IgD-negative memory B cell (primary cell): ENCODE results near the gene DMRT2. TPM values are rescaled to one million over a fixed set of nuclear protein-coding genes. Genes with fewer than 3 reads are reported as not detected.

Experiments used
- H3K27ac Mint-ChIP-seq, 3 donors: one replicate each; pipeline ENCODE4 v1.8.0; 2020 to 2022; ENCODE audit warnings: mild to moderate bottlenecking in 3 of 3, mixed read lengths in 3 of 3, moderate library complexity in 1 of 3
- H3K27me3 Mint-ChIP-seq: one replicate; pipeline ENCODE4 v1.8.0; 2021; ENCODE audit warnings: mixed read lengths
- H3K36me3 Mint-ChIP-seq: one replicate; pipeline ENCODE4 v1.8.0; 2020; ENCODE audit warnings: mild to moderate bottlenecking, mixed read lengths
- H3K4me1 Mint-ChIP-seq, 3 donors: one replicate each; pipeline ENCODE4 v1.8.0; 2020 to 2022; ENCODE audit warnings: mixed read lengths in 3 of 3, mild to moderate bottlenecking in 1 of 3
- H3K4me3 Mint-ChIP-seq, 4 donors: one replicate each; pipeline ENCODE4 v1.8.0; 2020 to 2022; ENCODE audit warnings: mild to moderate bottlenecking in 4 of 4, mixed read lengths in 4 of 4, moderate library complexity in 3 of 4
- H3K9me3 Mint-ChIP-seq, 3 donors: one replicate each; pipeline ENCODE4 v1.8.0; 2020 to 2021; ENCODE audit warnings: mixed read lengths in 3 of 3, mild to moderate bottlenecking in 1 of 3
- polyA plus RNA-seq: library from polyadenylated mRNA; unstranded; fragments of 300-500 nt; fragmentation: Illumina TruSeq; gene quantifications from one replicate; pipeline ENCODE4 v1.2.3, GENCODE V29; 2021

The DMRT2 gene
- not detected for polyA plus RNA-seq

DNA sequence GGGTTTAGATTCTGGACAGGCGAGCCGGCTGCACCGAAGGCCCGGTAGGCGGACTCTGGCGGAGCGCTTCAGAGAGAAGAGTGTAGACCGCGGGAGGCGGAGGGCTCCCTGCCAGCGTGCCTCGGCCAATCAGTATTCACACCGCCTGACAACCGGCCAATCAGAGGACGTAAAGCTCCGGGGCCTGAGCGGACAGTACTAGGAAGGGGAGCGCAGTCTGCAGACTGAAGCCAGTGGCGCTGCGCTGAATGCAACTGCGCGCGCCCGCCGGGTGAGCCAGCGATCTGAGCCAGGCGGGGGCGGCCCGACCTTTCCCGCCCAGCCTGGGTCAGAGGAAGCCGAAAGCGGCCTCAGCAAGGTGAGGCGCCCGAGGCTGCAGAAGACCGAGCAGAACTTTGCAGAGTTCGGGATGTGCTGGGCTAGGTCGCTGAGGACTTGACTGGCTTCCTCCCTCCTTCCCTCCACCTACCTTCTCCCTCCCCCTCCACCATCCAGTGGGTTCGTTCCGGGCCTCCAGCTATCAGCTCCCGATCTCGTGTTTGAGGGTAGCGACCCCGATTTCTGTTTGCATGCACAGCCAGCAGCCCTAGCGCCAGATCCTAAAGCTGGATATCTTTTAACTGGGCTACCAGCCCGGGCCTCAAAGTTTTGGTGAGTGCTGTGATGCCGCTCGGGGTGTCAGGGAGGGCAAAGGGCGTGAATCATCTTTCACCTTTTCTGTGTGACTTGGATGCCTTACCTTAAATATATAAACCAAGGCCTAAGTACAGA lies at the start of gene DMRT2:
TSS of gene DMRT2 (plus strand) at position 233 of the 771 bp plus-strand sequence. CDS start 1,257 bp downstream, outside the sequence.
- Mint-ChIP-seq H3K36me3 (no peaks in the 10 kb centered on the region), H3K9me3 (peaks cover 2 to 19% (median 8%) of the 10 kb centered on the region in 3 donors), H3K4me1 (peaks cover 22 to 31% (median 23%) of the 10 kb centered on the region in 3 donors), H3K27me3 (peaks cover 74% of the 10 kb centered on the region), H3K27ac (peak within 1 kb of the TSS; percentile 65 to 90 (median 84)), H3K4me3 (peak within 1 kb of the TSS; percentile 52 to 84 (median 70))

DNA sequence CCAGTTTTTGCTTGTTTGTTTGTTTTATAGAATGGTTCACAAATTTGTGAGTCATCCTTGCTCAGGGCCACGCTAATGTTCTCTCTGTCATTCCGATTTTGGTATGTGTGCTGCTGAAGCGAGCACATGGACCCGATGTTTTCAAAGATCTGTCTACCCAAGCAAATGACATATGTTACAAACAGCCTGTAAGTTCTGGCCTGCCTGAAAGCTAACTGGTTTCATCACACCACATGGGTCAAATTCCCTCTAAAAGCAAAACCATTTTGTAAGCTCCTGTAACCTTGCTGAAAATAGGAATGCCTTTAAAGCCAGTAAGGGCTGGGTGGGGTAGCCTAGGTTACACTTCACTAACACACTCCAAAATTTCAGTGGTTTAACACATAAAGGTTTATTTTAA lies 48.3 kb upstream of the DMRT2 start:
- H3K27me3 Mint-ChIP-seq = peaks cover 3% of the 10 kb centered on the region
- no peak overlapping the region for H3K27ac Mint-ChIP-seq
- H3K36me3 Mint-ChIP-seq = no peaks in the 10 kb centered on the region
- H3K4me1 Mint-ChIP-seq = peaks cover 0 to 5% (median 0%) of the 10 kb centered on the region in 3 donors
- H3K9me3 Mint-ChIP-seq = no peaks in the 10 kb centered on the region
- no peak overlapping the region for H3K4me3 Mint-ChIP-seq

- Mint-ChIP-seq H3K27ac (no peak overlapping the region), H3K9me3 (no peaks in the 10 kb centered on the region), H3K4me3 (peak overlapping the region in 1 of 4 donors; percentile 74), H3K27me3 (peaks cover 6% of the 10 kb centered on the region), H3K4me1 (peaks cover 0 to 5% (median 0%) of the 10 kb centered on the region in 3 donors), H3K36me3 (no peaks in the 10 kb centered on the region)
Observed at GRCh38 chr9:1002678-1003077, 47.5 kb upstream of the DMRT2 start.

DNA sequence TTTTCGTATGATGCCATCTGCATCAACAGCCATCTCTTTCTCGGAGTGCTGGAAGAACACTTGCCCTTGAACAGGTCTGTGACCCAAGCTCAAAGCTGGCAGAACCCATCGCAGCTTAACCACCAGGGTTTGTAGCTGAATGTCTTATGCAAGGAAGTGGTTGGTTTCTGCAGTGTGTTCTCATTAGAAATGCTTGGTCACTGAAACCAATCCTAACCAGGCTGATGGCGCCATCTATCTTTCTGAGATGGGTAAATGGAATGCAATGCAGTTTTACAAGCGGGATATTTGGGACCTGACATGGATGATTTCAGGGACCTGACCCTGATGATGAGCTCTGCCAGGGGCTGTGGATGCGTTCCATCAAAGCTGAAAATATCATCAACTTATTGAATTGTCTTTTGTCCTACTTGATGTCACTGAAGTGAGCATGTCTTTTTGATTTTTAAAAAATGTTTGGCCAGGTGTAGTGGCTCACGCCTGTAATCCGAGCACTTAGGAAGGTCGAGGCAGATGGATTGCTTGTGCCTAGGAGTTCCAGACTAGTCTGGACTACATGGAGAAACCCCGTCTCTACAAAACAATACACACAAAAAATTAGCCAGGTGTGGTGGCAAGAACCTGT lies 45.0 kb upstream of the DMRT2 start:
- H3K4me3 Mint-ChIP-seq = no peak overlapping the region
- peaks cover 0 to 5% (median 0%) of the 10 kb centered on the region in 3 donors for H3K4me1 Mint-ChIP-seq
- no peak overlapping the region for H3K27ac Mint-ChIP-seq
- H3K36me3 Mint-ChIP-seq = no peaks in the 10 kb centered on the region
- H3K9me3 Mint-ChIP-seq = no peaks in the 10 kb centered on the region
- peaks cover 12% of the 10 kb centered on the region for H3K27me3 Mint-ChIP-seq

DNA sequence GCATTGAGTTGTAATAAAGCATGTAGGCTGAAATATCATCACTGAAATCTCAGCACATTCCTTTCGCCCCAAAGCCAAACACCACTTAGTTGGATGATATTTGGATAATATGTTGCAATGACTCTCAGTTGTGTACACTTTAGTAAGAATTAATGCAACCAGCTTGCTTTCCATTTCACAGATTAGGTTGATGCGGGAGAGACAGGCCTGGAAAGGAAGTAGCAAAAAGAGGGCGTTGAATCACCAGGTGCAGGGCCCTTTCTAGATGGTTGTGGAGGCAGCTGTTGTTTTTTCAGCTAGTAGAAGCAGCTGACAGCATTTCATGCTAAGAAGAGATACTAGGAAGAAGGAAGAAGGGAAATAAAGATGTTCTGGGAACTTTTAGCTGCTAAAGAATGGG lies 42.8 kb upstream of the DMRT2 start:
- Mint-ChIP-seq H3K27ac (no peak overlapping the region), H3K9me3 (no peaks in the 10 kb centered on the region), H3K4me3 (no peak overlapping the region), H3K27me3 (peaks cover 12% of the 10 kb centered on the region), H3K4me1 (peaks cover 0 to 5% (median 0%) of the 10 kb centered on the region in 3 donors), H3K36me3 (no peaks in the 10 kb centered on the region)

GRCh38 chr9:1008216-1008615 lies 41.9 kb upstream of the DMRT2 start:
- Mint-ChIP-seq H3K27me3 (peaks cover 12% of the 10 kb centered on the region), H3K4me1 (peaks cover 0 to 5% (median 2%) of the 10 kb centered on the region in 3 donors), H3K36me3 (no peaks in the 10 kb centered on the region), H3K27ac (no peak overlapping the region), H3K9me3 (no peaks in the 10 kb centered on the region), H3K4me3 (no peak overlapping the region)

GRCh38 chr9:1009101-1009707 lies 41.0 kb upstream of the DMRT2 start:
- no peaks in the 10 kb centered on the region for H3K9me3 Mint-ChIP-seq
- no peak overlapping the region for H3K27ac Mint-ChIP-seq
- peaks cover 0 to 5% (median 3%) of the 10 kb centered on the region in 3 donors for H3K4me1 Mint-ChIP-seq
- peaks cover 12% of the 10 kb centered on the region for H3K27me3 Mint-ChIP-seq
- no peak overlapping the region for H3K4me3 Mint-ChIP-seq
- no peaks in the 10 kb centered on the region for H3K36me3 Mint-ChIP-seq

DNA sequence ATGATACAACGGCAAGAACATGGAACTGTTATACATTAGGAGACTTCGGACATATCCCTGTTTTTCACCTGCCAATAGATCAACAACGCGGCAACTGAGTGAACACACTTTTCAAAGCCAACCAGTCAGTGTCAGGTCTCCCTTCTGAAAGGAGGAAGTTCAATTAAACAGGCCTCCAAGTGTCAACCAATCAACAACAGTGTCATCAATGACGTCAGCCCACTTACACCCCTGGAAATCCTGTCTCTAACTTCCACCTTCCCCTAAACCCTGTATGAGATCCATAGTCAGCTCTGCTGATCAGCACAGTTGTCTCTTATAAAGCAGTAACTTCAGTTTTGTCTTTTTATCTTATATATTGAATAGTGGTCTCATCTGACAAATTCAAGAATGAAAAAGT lies 37.1 kb upstream of the DMRT2 start:
- Mint-ChIP-seq H3K4me1 (peaks cover 0 to 3% (median 0%) of the 10 kb centered on the region in 3 donors), H3K27me3 (peaks cover 7% of the 10 kb centered on the region), H3K27ac (peak overlapping the region in 1 of 3 donors; percentile 53), H3K4me3 (no peak overlapping the region), H3K9me3 (no peaks in the 10 kb centered on the region), H3K36me3 (no peaks in the 10 kb centered on the region)

DNA sequence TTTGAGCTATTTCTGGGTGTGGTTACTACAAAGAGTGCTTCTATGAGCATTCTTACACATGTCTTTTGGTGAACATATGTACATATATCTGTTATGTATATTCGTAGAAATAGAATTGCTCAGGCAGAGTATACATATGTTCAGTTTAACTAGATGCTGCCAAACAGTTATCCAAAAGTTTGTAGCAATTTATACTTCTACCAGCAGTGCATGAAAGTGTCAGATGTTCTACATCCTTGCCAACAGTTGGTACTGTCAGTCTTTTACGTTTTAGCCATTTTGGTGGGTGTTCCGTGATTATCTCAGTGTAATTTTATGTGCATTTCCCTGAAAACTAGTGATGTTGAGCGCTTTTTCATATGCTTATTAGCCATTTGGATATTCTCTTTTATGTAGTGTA lies 35.9 kb upstream of the DMRT2 start:
- Mint-ChIP-seq H3K9me3 (no peaks in the 10 kb centered on the region), H3K4me1 (peaks cover 0 to 3% (median 3%) of the 10 kb centered on the region in 3 donors), H3K4me3 (no peak overlapping the region), H3K27ac (no peak overlapping the region), H3K27me3 (peaks cover 5% of the 10 kb centered on the region), H3K36me3 (no peaks in the 10 kb centered on the region)

GRCh38 chr9:1014640-1015039 lies 35.5 kb upstream of the DMRT2 start:
- no peak overlapping the region for H3K4me3 Mint-ChIP-seq
- H3K36me3 Mint-ChIP-seq = no peaks in the 10 kb centered on the region
- H3K9me3 Mint-ChIP-seq = no peaks in the 10 kb centered on the region
- peaks cover 0 to 3% (median 3%) of the 10 kb centered on the region in 3 donors for H3K4me1 Mint-ChIP-seq
- H3K27me3 Mint-ChIP-seq = peaks cover 5% of the 10 kb centered on the region
- H3K27ac Mint-ChIP-seq = no peak overlapping the region

- H3K36me3 Mint-ChIP-seq = no peaks in the 10 kb centered on the region
- H3K4me3 Mint-ChIP-seq = no peak overlapping the region
- H3K4me1 Mint-ChIP-seq = peaks cover 0 to 3% (median 2%) of the 10 kb centered on the region in 3 donors
- no peak overlapping the region for H3K27ac Mint-ChIP-seq
- H3K27me3 Mint-ChIP-seq = peaks cover 8% of the 10 kb centered on the region
- H3K9me3 Mint-ChIP-seq = peaks cover 0 to 3% (median 0%) of the 10 kb centered on the region in 3 donors
Observed at GRCh38 chr9:1018121-1018520, 32.0 kb upstream of the DMRT2 start.

DNA sequence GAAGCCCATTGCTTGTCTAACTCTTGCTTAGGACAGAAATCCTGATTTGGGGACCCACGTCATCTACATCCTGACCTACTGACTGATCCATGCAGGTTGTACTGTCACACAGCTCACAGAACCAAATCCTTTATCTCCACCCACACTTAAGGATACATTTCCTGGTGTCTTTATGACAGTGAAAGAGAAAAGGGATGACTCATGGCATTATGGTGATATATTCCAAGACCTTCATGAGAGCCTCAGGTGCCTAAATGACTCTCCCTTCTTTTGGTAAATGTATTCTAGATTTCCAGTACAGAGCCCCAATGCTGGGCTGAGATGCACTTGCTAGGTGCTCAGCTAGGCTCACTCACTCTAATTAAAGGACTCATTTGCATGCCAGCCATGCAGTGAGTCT lies 26.0 kb upstream of the DMRT2 start:
- no peaks in the 10 kb centered on the region for H3K4me1 Mint-ChIP-seq

GRCh38 chr9:1025131-1025530 lies 25.0 kb upstream of the DMRT2 start:
- peaks cover 0 to 5% (median 0%) of the 10 kb centered on the region in 3 donors for H3K9me3 Mint-ChIP-seq
- H3K4me1 Mint-ChIP-seq = no peaks in the 10 kb centered on the region
- peaks cover 20% of the 10 kb centered on the region for H3K27me3 Mint-ChIP-seq
- no peaks in the 10 kb centered on the region for H3K36me3 Mint-ChIP-seq
- no peak overlapping the region for H3K27ac Mint-ChIP-seq
- no peak overlapping the region for H3K4me3 Mint-ChIP-seq

More for the DNA sequence above, 26.0 kb upstream of the DMRT2 start:
- Mint-ChIP-seq H3K4me3 (no peak overlapping the region), H3K36me3 (no peaks in the 10 kb centered on the region), H3K9me3 (peaks cover 0 to 5% (median 0%) of the 10 kb centered on the region in 3 donors), H3K27ac (peak overlapping the region in 1 of 3 donors; percentile 27), H3K27me3 (peaks cover 14% of the 10 kb centered on the region)

GRCh38 chr9:1026219-1026618 lies 23.9 kb upstream of the DMRT2 start:
- H3K4me1 Mint-ChIP-seq = no peaks in the 10 kb centered on the region
- H3K27me3 Mint-ChIP-seq = peaks cover 18% of the 10 kb centered on the region
- H3K9me3 Mint-ChIP-seq = peaks cover 0 to 5% (median 0%) of the 10 kb centered on the region in 3 donors
- no peak overlapping the region for H3K4me3 Mint-ChIP-seq
- no peak overlapping the region for H3K27ac Mint-ChIP-seq
- no peaks in the 10 kb centered on the region for H3K36me3 Mint-ChIP-seq

- H3K36me3 Mint-ChIP-seq = no peaks in the 10 kb centered on the region
- H3K27me3 Mint-ChIP-seq = peaks cover 23% of the 10 kb centered on the region
- no peaks in the 10 kb centered on the region for H3K9me3 Mint-ChIP-seq
- no peak overlapping the region for H3K4me3 Mint-ChIP-seq
- H3K27ac Mint-ChIP-seq = no peak overlapping the region
- no peaks in the 10 kb centered on the region for H3K4me1 Mint-ChIP-seq
Observed at GRCh38 chr9:1028501-1029190, 21.5 kb upstream of the DMRT2 start.
